GM13977 (cell line): ENCODE data around the gene IMMP2L.

Source experiments
- DNase-seq: peaks from one replicate; pipeline ENCODE4 v3.0.0; 2012; ENCODE audit warnings: low spot score
- CTCF ChIP-seq: IDR thresholded peaks from 2 replicates; pipeline ENCODE4 v1.5.1; 2012; ENCODE audit warnings: mild to moderate bottlenecking, control low read depth; ENCODE audit not compliant: insufficient read depth; ENCODE audit errors: extremely low read depth, missing control alignments
- in situ Hi-C: fragments of 300-500 bp; cut with MboI; formaldehyde crosslinking; loops from one replicate; pipeline ENCODE4 v1.12.0; 2022; ENCODE audit warnings: low sequenced_read_pairs, low pct_unique_long_range_greater_than_20kb, mixed read lengths, inconsistent platforms; ENCODE audit not compliant: unreplicated experiment

IMMP2L gene

GRCh38 chr7:111525100-111525499 lies 37.2 kb downstream of the IMMP2L start:
- no peak for TF ChIP-seq CTCF
- in situ Hi-C loops = no loop called here
- DNase-seq = no peak

- no peak for DNase-seq
- TF ChIP-seq CTCF = no peak
- in situ Hi-C loops = no loop called here
Observed at GRCh38 chr7:111521660-111522059, 40.6 kb downstream of the IMMP2L start.

- TF ChIP-seq CTCF = no peak
- in situ Hi-C loops = no loop called here
- DNase-seq = no peak
Observed at GRCh38 chr7:111518264-111518663, 44.0 kb downstream of the IMMP2L start.

- DNase-seq = no peak
- no peak for TF ChIP-seq CTCF
- in situ Hi-C loops = no loop called here
Observed at GRCh38 chr7:111517549-111517951, 44.7 kb downstream of the IMMP2L start.

- TF ChIP-seq CTCF = no peak
- in situ Hi-C loops = no loop called here
- DNase-seq = no peak
Observed at GRCh38 chr7:111516612-111517011, 45.7 kb downstream of the IMMP2L start.

- TF ChIP-seq CTCF = no peak
- DNase-seq = no peak
- in situ Hi-C loops = no loop called here
Observed at GRCh38 chr7:111513566-111513965, 48.7 kb downstream of the IMMP2L start.

GRCh38 chr7:111511845-111512244 lies 50.4 kb downstream of the IMMP2L start:
- TF ChIP-seq CTCF = no peak
- no peak for DNase-seq
- in situ Hi-C loops = no loop called here
